ENCODE measurements around the gene FAM151A.

Gene FAM151A

GRCh38 chr1:54601730-54602129 is 21.6 kb downstream of the FAM151A start:
- no peak overlapping the region for H3K4me3 ChIP-seq (ENCODE audit: low read depth, low read length)
- DNase-seq (ENCODE audit: low read depth) = no peak
- TF ChIP-seq, protein P1, sequence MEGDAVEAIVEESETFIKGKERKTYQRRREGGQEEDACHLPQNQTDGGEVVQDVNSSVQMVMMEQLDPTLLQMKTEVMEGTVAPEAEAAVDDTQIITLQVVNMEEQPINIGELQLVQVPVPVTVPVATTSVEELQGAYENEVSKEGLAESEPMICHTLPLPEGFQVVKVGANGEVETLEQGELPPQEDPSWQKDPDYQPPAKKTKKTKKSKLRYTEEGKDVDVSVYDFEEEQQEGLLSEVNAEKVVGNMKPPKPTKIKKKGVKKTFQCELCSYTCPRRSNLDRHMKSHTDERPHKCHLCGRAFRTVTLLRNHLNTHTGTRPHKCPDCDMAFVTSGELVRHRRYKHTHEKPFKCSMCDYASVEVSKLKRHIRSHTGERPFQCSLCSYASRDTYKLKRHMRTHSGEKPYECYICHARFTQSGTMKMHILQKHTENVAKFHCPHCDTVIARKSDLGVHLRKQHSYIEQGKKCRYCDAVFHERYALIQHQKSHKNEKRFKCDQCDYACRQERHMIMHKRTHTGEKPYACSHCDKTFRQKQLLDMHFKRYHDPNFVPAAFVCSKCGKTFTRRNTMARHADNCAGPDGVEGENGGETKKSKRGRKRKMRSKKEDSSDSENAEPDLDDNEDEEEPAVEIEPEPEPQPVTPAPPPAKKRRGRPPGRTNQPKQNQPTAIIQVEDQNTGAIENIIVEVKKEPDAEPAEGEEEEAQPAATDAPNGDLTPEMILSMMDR (IDR thresholded peaks at IDR 0.05; ENCODE audit: insufficient read depth, low read depth, low read length, missing control alignments) = no peak

DNA sequence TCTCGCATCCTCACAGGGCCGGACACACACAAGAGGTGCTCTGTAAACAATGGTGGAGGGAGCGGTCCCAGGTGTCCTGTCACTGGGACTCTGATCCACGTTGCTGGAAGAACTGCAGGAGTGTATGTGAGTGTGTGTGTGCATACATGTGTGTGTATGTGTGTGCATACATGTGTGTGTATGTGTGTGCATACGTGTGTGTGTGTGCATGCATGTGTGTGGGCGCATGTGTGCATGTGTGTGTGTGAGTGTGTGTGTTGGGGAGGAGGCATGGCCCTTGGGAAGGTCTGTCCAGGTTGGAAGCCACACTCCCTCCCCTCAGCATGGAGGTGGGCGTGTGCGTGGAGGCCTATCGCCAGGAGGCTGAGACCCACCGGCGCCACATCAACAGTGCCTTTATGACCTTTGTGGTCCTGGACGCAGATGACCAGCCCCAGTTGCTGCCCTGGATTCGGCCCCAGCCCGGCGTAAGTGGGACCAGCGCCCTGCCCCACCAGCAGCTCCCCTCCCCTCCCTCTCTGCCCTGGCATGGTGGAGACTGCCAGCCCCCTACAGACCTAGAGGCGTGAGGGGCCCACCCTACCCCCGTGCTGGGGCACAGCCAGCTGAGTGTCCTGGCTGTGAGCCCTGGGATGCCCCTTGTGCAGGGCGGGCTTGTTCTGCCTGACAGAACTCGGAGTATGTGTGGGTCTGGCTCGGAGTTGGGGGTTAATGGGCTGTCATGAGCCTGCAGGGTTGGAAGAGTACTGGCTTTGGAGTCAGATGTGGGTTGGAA is 22.2 kb downstream of the FAM151A start:
- TF ChIP-seq, protein P1 (IDR thresholded peaks at IDR 0.05; ENCODE audit: insufficient read depth, low read depth, low read length, missing control alignments) = no peak
- H3K4me3 ChIP-seq (ENCODE audit: low read depth, low read length) = no peak overlapping the region
- no peak for DNase-seq (ENCODE audit: low read depth)

DNA sequence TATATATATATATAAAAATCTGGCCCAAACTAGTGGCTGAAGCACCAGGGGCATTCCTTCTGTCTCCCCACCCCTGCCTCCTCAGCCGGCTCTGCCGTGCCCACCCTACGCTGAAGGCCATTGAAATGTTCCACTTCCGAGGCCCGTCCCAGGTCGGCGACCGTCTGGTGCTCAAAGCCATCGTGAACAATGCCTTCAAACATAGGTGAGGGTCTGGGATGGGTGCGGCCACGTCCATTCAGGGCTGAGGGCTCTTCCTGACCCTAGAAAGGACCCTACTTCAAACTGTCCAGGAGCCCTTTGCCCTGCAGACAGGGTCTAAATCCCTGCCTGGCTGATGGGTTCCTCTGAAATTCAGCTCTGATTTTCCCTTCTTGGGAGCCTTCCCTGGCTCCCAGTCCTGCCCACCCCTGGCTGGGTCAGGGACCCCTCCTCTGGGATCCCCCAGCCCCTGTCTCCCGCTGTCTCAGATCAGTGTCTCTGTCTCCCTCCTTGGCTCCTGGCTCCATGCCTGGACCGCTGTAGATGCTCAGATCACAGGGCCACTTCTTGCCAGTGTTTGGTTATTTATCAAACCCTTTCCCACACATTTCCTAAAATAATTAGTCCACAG is 24.0 kb downstream of the FAM151A start:
- no peak for DNase-seq (ENCODE audit: low read depth)
- no peak overlapping the region for H3K4me3 ChIP-seq (ENCODE audit: low read depth, low read length)
- TF ChIP-seq, protein P1 (IDR thresholded peaks at IDR 0.05; ENCODE audit: insufficient read depth, low read depth, low read length, missing control alignments) = no peak

- H3K4me3 ChIP-seq (ENCODE audit: low read depth, low read length) = no peak overlapping the region
- TF ChIP-seq, protein P1 (IDR thresholded peaks at IDR 0.05; ENCODE audit: insufficient read depth, low read depth, low read length, missing control alignments) = no peak
Measured at GRCh38 chr1:54597455-54598030, 25.8 kb downstream of the FAM151A start.

GRCh38 chr1:54596756-54597155 is 26.6 kb downstream of the FAM151A start:
- no peak overlapping the region for H3K4me3 ChIP-seq (ENCODE audit: low read depth, low read length)
- TF ChIP-seq, protein P1 (IDR thresholded peaks at IDR 0.05; ENCODE audit: insufficient read depth, low read depth, low read length, missing control alignments) = no peak
- no peak for DNase-seq (ENCODE audit: low read depth)

More at GRCh38 chr1:54597455-54598030, 25.8 kb downstream of the FAM151A start:
- DNase-seq (ENCODE audit: low read depth) = no peak

- DNase-seq (ENCODE audit: low read depth) = no peak
- TF ChIP-seq, protein P1 (IDR thresholded peaks at IDR 0.05; ENCODE audit: insufficient read depth, low read depth, low read length, missing control alignments) = no peak
- H3K4me3 ChIP-seq (ENCODE audit: low read depth, low read length) = no peak overlapping the region
Measured at GRCh38 chr1:54595956-54596498, 27.3 kb downstream of the FAM151A start.

Data from GM12865 (cell line).